HG03175 (cell line): ENCODE measurements around the gene IFNA1.
"Not testable (repeated sequence)": the region's sequence is repeated elsewhere in the genome, so short reads cannot be mapped to it uniquely, and the experiment has no call there.

Source experiments
- ATAC-seq: cut with Tn5 transposase; IDR thresholded peaks from one replicate; pipeline ENCODE4 v1.9.1; 2021; ENCODE audit warnings: mild to moderate bottlenecking, moderate library complexity; ENCODE audit not compliant: unreplicated experiment

Gene IFNA1

DNA sequence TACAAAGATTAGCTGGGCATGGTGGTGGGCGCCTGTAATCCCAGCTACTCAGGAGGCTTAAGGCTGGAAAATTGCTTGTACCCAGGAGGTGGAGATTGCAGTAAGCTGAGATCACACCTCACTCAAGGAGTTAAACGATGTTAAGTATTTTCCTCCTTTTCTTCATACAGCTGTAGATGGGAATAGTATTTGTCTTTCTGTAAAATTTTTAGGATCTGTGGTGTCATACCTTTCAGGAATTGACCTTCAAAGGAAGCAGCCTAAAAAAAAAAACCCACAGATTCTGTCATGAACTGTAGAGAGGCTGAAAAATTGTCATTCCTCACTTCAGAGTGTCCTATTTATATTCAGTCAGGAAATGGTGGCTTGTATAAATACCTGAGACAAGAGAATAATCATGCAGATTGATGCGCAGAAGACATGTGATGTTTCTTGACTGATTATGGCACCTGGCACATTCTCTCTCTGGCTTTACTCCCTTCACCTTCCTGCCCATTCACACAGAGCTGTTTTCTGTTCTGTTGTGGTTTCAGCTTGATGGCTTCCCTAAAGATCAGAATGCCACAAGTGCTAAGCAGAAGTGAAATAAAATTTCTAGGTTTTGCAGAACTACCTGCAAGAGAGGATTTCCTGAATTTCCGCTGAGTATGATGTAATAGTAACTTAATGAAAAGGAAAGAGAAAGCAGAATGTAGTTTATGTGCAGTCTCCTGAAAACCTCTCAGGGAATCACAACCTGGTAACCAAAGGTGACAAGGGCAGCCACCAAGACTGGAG is 3.8 kb downstream of the IFNA1 start:
- ATAC-seq, result peak; percentile 94

- ATAC-seq, result not testable (repeated sequence)
Measured at GRCh38 chr9:21449312-21449711, 9.1 kb downstream of the IFNA1 start.

- no peak for ATAC-seq
Measured at GRCh38 chr9:21450733-21451394, 10.6 kb downstream of the IFNA1 start.

GRCh38 chr9:21452681-21453080 is 12.4 kb downstream of the IFNA1 start:
- no peak for ATAC-seq

- no peak for ATAC-seq
Measured at GRCh38 chr9:21454149-21454548, 13.9 kb downstream of the IFNA1 start.

DNA sequence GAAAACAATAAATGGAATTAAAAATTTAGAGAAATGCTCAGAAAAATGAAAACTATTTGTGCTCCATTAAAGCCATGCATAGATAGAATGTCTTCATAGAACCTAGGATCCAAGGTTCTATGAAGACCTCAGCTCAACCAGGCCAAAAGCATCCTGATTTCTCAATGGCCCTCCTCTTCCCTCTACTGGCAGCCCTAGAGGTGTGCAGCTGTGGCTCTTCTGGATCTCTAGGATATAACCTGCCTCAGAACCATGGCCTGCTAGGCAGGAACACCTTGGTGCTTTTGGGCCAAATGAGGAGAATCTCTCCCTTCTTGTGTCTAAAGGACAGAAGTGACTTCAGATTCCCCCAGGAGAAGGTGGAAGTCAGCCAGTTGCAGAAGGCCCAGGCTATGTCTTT is 15.1 kb downstream of the IFNA1 start:
- ATAC-seq, result peak; percentile 93

DNA sequence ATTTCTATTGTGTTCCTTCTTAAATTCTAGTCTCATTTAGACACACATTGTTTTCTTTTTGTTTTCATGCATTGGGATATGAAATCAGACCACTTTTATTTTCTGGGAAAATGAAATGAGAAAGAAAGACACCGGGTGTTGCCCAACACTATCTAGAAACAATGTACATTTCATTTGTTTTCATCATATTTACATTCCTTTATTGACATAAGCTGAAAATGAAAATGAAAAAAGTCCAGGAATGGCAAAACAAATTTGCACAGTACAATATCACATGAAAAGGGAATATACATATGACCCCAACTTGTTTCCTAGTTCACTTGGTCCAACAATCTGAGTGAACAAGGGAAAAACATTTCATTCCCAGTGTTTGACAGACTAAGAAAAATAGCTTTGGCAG is 21.1 kb downstream of the IFNA1 start:
- no peak for ATAC-seq

DNA sequence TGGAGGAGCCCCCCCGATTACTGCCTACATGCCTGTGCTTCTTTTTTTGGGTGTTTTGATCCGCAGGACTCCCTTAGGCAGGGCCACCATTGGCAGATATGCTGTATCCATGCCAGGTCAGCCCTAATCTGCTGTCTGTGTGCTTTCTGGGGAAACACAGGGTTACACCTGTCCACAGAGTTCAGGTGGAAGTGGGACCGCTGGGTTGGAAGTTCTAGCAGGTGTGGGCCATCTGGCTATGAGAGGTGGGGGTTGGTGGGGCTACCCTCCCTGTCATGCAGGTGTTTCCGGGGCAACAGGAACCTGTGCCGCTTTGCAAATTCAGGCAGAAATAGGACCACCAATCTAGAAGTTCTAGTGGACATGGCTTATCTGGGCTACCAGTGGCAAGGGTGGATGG is 24.9 kb downstream of the IFNA1 start:
- ATAC-seq, result no peak

DNA sequence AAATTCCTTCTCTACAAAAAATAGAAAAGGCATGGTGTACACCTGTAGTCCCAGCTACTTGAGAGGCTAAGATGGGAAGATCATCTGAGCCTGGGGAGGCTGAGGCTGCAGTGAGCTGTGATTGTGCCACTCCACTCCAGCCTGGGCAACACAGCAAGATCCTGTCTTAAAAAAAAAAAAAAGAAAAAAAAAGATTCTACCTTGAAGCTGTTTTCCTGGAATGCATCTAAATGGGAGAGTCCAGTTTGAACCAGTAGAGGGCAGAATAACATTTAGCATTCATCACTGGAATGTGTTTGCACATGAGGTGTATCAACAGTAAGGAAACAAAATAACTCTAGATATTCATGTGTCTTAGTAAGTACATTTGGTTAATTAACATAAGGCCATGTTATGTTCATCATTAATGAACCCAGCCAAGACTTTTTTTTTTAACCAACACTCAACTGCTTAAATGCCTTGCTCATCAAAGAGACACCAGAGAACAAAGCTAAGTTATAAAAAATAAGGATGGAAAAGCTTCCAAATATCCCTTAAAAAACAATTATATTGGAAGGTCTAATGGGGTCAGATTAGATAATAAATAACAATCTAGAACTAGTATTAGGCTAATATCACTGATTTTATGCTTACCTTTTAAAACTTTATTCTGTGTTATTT is 25.8 kb downstream of the IFNA1 start:
- ATAC-seq, result peak; percentile 55

DNA sequence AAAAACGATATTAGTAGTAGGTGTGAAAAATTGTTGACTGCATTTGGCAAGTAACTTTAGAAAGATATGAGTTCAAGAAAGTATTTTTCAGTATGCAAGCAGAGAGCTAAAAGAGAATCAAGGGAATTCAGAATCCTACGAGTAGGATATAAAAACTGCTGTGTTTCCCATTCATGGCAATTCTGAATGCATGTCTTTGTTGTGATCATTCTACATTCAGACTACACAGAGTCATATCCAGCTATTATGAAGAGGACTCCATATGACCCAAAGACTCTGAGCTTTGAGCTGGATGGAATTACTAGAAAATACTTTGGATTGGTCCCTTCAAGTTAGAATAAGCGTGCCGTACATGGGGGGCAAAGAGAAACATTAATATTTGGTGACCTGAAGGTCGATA is 29.9 kb downstream of the IFNA1 start:
- no peak for ATAC-seq

DNA sequence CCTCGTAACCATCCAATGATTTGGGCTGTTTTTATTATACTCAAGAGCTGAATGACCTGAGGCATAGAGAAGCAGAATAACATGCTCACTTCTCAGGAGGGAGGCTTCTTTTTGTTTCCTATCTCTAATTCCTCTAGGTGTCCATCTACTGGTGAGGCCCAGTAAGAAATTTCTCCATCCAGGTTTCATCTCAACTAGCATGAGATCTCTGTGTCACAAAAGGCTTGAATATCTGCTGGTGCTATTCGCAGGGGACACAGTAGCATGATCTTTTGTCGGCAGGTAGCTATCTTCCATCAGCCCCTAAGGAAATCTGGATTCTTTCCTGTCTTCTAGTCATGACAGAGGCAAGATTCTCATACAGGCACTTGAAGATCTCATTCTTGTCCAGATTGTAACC is 33.0 kb downstream of the IFNA1 start:
- ATAC-seq, result no peak

- no peak for ATAC-seq
Measured at GRCh38 chr9:21477466-21477865, 37.2 kb downstream of the IFNA1 start.

GRCh38 chr9:21479152-21479702 is 39.0 kb downstream of the IFNA1 start:
- no peak for ATAC-seq

- no peak for ATAC-seq
Measured at GRCh38 chr9:21481470-21482056, 41.3 kb downstream of the IFNA1 start.

DNA sequence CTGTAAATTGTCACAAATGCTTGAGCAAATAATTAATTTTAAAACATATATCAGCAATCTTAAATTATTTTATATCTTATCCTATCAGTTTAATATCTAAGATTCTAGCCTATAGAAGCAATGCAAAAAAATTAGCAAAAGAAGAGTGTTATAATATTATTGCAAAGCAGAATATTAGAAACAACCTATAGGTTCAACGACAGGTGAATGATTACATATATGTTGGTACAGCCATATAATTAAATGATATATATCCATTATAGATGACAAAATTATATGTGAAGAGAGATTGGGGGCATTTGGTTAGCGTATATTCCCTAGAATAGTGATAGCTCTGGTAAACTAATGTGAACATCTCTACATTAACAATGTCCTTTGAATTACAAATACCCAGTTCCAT is 42.0 kb downstream of the IFNA1 start, which contains the start of gene IFNE:
Gene IFNE, minus strand, starts transcription at position 101 of the 400 bp plus-strand sequence. CDS start 619 bp downstream, outside the sequence.
- no peak for ATAC-seq
